Caco-2 (cell line): ENCODE measurements around the gene SFSWAP. TPM values are rescaled to one million over a fixed set of nuclear protein-coding genes. Genes with fewer than 3 reads are reported as not detected.
"Not testable (repeated sequence)": the region's sequence is repeated elsewhere in the genome, so short reads cannot be mapped to it uniquely, and the experiment has no call there.

Experiments
- BruUV-seq: library from RNA; stranded (reverse); fragments of 400-500 nt; replicated peaks from 2 replicates; lab custom pipeline; 2021; lab: Mats Ljungman, UMichigan
- CTCF ChIA-PET: fragments of 300-600 bp; sonication (Branson Sonifier 250); formaldehyde crosslinking; loops from one replicate; lab custom pipeline; 2022; ENCODE audit warnings: antibody characterized with exemption; lab: Charles Lee
- POLR2A ChIA-PET: fragments of 300-600 bp; sonication (Branson Sonifier 250); formaldehyde crosslinking; loops from one replicate; lab custom pipeline; 2022; ENCODE audit warnings: antibody characterized with exemption; lab: Charles Lee
- DNase-seq, 2 experiments: peaks; one replicate each; pipeline versions ENCODE4 v3.0.0 to v3.0.0-alpha.2; 2020 to 2022
- H3K27me3 ChIP-seq: replicated peaks from 2 replicates; pipeline ENCODE4 v1.6.0; 2011; ENCODE audit warnings: low read length; ENCODE audit not compliant: control insufficient read depth, insufficient read depth
- H3K36me3 ChIP-seq: 2 replicates; pipeline ENCODE4 v1.5.1; 2011; ENCODE audit warnings: low read length; ENCODE audit not compliant: control insufficient read depth, insufficient read depth
- H3K4me1 ChIP-seq: fragments of 250-450 bp; sonication (Bioruptor Pico); 2 replicates; pipeline ENCODE4 v1.5.1; 2020; ENCODE audit warnings: mild to moderate bottlenecking
- H3K4me3 ChIP-seq: 2 replicates; pipeline ENCODE4 v1.5.1; 2011; ENCODE audit warnings: low read depth, mild to moderate bottlenecking, control low read depth, low read length
- H3K9me3 ChIP-seq: fragments of 250-450 bp; sonication (Bioruptor Pico); 2 replicates; pipeline ENCODE4 v1.5.1; 2020; ENCODE audit warnings: mild to moderate bottlenecking, moderate library complexity
- H3K27ac Mint-ChIP-seq: one replicate; pipeline ENCODE4 v1.8.0; 2022; ENCODE audit warnings: mixed read lengths; ENCODE audit not compliant: unreplicated experiment
- H3K27me3 Mint-ChIP-seq: one replicate; pipeline ENCODE4 v1.8.0; 2022; ENCODE audit warnings: mixed read lengths; ENCODE audit not compliant: insufficient read depth, unreplicated experiment
- H3K36me3 Mint-ChIP-seq: one replicate; pipeline ENCODE4 v1.8.0; 2022; ENCODE audit warnings: mild to moderate bottlenecking, mixed read lengths; ENCODE audit not compliant: insufficient read depth, unreplicated experiment
- H3K4me1 Mint-ChIP-seq: one replicate; pipeline ENCODE4 v1.8.0; 2022; ENCODE audit warnings: low read depth, mixed read lengths; ENCODE audit not compliant: unreplicated experiment
- H3K4me3 Mint-ChIP-seq: one replicate; pipeline ENCODE4 v1.8.0; 2022; ENCODE audit warnings: mild to moderate bottlenecking, moderate library complexity, mixed read lengths; ENCODE audit not compliant: unreplicated experiment
- H3K9me3 Mint-ChIP-seq: one replicate; pipeline ENCODE4 v1.8.0; 2022; ENCODE audit warnings: mixed read lengths; ENCODE audit not compliant: unreplicated experiment
- intact Hi-C: fragments of 100-400 bp; cut with micrococcal nuclease; formaldehyde crosslinking; loops from one replicate; pipeline ENCODE4 v1.10.0; 2022; ENCODE audit not compliant: unreplicated experiment
- total RNA-seq: library from RNA; stranded (reverse); gene quantifications from 2 replicates; pipeline ENCODE4 v1.2.3, GENCODE V29; 2022
- TF ChIP-seq, protein P1 (sequence below), 2 experiments: fragments of 200-600 bp in 1 of 2; IDR thresholded peaks; 1 replicate in 1 of 2; 2 replicates in 1 of 2; pipeline versions ENCODE4 v1.5.1 to v1.8.0; 2011 to 2022; ENCODE audit warnings: antibody characterized with exemption in 1 of 2, control low read depth in 1 of 2, inconsistent platforms in 1 of 2, low read depth in 1 of 2, low read length in 1 of 2, mild to moderate bottlenecking in 1 of 2, moderate library complexity in 1 of 2; ENCODE audit not compliant: insufficient read depth in 1 of 2, severe bottlenecking in 1 of 2, unreplicated experiment in 1 of 2

SFSWAP gene
- total RNA-seq, 1 experiment from 2014 or later = 42.3 TPM

GRCh38 chr12:131674373-131674772, 36.5 kb upstream of the SFSWAP start:
- Mint-ChIP-seq H3K4me3 (no peak overlapping the region), H3K27ac (no peak overlapping the region), H3K9me3 (no peaks in the 10 kb centered on the region), H3K36me3 (no peaks in the 10 kb centered on the region), H3K4me1 (no peaks in the 10 kb centered on the region), H3K27me3 (peaks cover 26% of the 10 kb centered on the region)
- TF ChIP-seq, protein P1, sequence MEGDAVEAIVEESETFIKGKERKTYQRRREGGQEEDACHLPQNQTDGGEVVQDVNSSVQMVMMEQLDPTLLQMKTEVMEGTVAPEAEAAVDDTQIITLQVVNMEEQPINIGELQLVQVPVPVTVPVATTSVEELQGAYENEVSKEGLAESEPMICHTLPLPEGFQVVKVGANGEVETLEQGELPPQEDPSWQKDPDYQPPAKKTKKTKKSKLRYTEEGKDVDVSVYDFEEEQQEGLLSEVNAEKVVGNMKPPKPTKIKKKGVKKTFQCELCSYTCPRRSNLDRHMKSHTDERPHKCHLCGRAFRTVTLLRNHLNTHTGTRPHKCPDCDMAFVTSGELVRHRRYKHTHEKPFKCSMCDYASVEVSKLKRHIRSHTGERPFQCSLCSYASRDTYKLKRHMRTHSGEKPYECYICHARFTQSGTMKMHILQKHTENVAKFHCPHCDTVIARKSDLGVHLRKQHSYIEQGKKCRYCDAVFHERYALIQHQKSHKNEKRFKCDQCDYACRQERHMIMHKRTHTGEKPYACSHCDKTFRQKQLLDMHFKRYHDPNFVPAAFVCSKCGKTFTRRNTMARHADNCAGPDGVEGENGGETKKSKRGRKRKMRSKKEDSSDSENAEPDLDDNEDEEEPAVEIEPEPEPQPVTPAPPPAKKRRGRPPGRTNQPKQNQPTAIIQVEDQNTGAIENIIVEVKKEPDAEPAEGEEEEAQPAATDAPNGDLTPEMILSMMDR (IDR thresholded peaks at IDR 0.05; ENCODE audit: insufficient read depth in 1 of 2, low read depth in 1 of 2, low read length in 1 of 2, severe bottlenecking in 1 of 2, unreplicated experiment in 1 of 2) = no peak
- POLR2A ChIA-PET = no interaction called here
- Histone ChIP-seq H3K4me3 (no peak overlapping the region), H3K36me3 (no peaks in the 10 kb centered on the region), H3K4me1 (no peaks in the 10 kb centered on the region), H3K9me3 (no peaks in the 10 kb centered on the region), H3K27me3 (no peaks in the 10 kb centered on the region)
- CTCF ChIA-PET = no interaction called here
- peak in 1 of 2 experiments; percentile 15 for DNase-seq
- intact Hi-C loops = no loop called here
- no TSS peak for BruUV-seq

- intact Hi-C loops = no loop called here
- H3K36me3 Mint-ChIP-seq = no peaks in the 10 kb centered on the region
- DNase-seq = no peak
- no peaks in the 10 kb centered on the region for H3K9me3 ChIP-seq
- no peaks in the 10 kb centered on the region for H3K4me1 Mint-ChIP-seq
- no TSS peak for BruUV-seq
- H3K27ac Mint-ChIP-seq = no peak overlapping the region
- POLR2A ChIA-PET = no interaction called here
- peaks cover 24% of the 10 kb centered on the region for H3K27me3 Mint-ChIP-seq
- H3K36me3 ChIP-seq = no peaks in the 10 kb centered on the region
- H3K4me1 ChIP-seq = no peaks in the 10 kb centered on the region
- H3K4me3 Mint-ChIP-seq = no peak overlapping the region
- TF ChIP-seq, protein P1 (IDR thresholded peaks at IDR 0.05; ENCODE audit: insufficient read depth in 1 of 2, low read depth in 1 of 2, low read length in 1 of 2, severe bottlenecking in 1 of 2, unreplicated experiment in 1 of 2) = no peak
- no peaks in the 10 kb centered on the region for H3K27me3 ChIP-seq
- no peaks in the 10 kb centered on the region for H3K9me3 Mint-ChIP-seq
- CTCF ChIA-PET = no interaction called here
- H3K4me3 ChIP-seq = no peak overlapping the region
Measured at GRCh38 chr12:131675126-131676080, 35.5 kb upstream of the SFSWAP start.

DNA sequence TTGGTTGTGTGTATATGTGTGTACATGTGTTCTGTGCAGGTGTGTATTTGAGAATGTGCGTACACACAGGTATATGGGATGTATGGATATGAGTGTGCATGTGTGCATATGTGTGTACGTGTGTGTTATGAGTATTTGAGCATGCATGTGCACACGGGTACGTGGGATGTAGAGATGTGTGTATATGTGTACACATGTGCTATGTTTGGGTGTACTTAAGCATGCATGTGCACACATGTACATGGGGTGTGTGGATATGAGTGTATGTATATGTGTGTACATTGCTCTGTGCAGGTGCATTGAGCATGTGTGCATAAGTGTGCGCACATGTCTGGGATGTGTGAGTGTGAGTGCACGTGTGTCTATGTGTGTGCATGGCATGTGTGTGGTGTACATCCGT, 34.3 kb upstream of the SFSWAP start:
- H3K9me3 ChIP-seq = no peaks in the 10 kb centered on the region
- POLR2A ChIA-PET = no interaction called here
- no peak overlapping the region for H3K4me3 Mint-ChIP-seq
- no peaks in the 10 kb centered on the region for H3K9me3 Mint-ChIP-seq
- no peak overlapping the region for H3K4me3 ChIP-seq
- H3K27me3 Mint-ChIP-seq = peaks cover 25% of the 10 kb centered on the region
- DNase-seq = no peak
- no peak overlapping the region for H3K27ac Mint-ChIP-seq
- H3K27me3 ChIP-seq = no peaks in the 10 kb centered on the region
- no peaks in the 10 kb centered on the region for H3K4me1 Mint-ChIP-seq
- H3K36me3 Mint-ChIP-seq = no peaks in the 10 kb centered on the region
- H3K4me1 ChIP-seq = no peaks in the 10 kb centered on the region
- CTCF ChIA-PET = no interaction called here
- TF ChIP-seq, protein P1 (IDR thresholded peaks at IDR 0.05; ENCODE audit: insufficient read depth in 1 of 2, low read depth in 1 of 2, low read length in 1 of 2, severe bottlenecking in 1 of 2, unreplicated experiment in 1 of 2) = no peak
- H3K36me3 ChIP-seq = no peaks in the 10 kb centered on the region
- intact Hi-C loops = no loop called here
- no TSS peak for BruUV-seq

DNA sequence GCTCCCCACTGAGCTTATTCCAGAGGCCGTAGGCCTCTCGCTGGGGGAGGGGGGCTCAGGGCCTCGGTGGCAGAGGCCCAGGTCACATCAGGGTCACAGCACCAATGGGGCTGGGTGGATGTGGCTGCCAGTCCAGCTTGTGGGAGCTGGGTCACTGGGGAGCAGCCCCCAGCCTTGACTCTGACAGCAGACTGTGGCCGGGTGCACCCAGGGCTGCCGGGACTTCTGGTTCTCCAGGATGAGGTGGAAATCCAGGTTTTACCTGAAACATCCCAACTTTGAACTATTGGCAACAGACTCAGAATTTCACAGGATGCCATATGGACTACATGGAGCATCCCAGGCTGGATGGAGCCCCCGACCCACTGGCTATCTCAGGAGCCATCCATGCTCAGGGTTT, 33.8 kb upstream of the SFSWAP start:
- CTCF ChIA-PET, BruUV-seq, intact Hi-C loops, H3K27me3 ChIP-seq, H3K36me3 Mint-ChIP-seq, POLR2A ChIA-PET, H3K4me1 Mint-ChIP-seq, H3K4me1 ChIP-seq, H3K4me3 Mint-ChIP-seq, H3K9me3 ChIP-seq, H3K9me3 Mint-ChIP-seq, H3K4me3 ChIP-seq, H3K36me3 ChIP-seq, DNase-seq, H3K27ac Mint-ChIP-seq: not testable (repeated sequence)
- peaks cover 25% of the 10 kb centered on the region for H3K27me3 Mint-ChIP-seq
